Neural cell (in vitro differentiated cells): ENCODE measurements around the gene C3. TPM values are rescaled to one million over a fixed set of nuclear protein-coding genes. Genes with fewer than 3 reads are reported as not detected.

ENCODE experiments used
- H2AFZ ChIP-seq: fragments of 200-600, 300-800 bp; sonication (generic), shearing (Covaris generic); 2 replicates; pipeline ENCODE4 v1.6.0; 2014; ENCODE audit warnings: low read depth, mild to moderate bottlenecking, antibody characterized with exemption, low read length, moderate library complexity
- H3F3A ChIP-seq: fragments of 200-600 bp; shearing (Covaris generic); 2 replicates; pipeline ENCODE4 v1.6.1; 2016; ENCODE audit warnings: mild to moderate bottlenecking, moderate library complexity, mixed read lengths, antibody characterized with exemption, low read length; ENCODE audit not compliant: insufficient read depth, poor library complexity, severe bottlenecking
- H3K27ac ChIP-seq: fragments of 200-600, 300-800 bp; sonication (generic), shearing (Covaris generic); 2 replicates; pipeline ENCODE4 v1.5.1; 2014; ENCODE audit warnings: mild to moderate bottlenecking, low read length, moderate library complexity
- H3K27me3 ChIP-seq: fragments of 300-800, 200-600 bp; sonication (generic), shearing (Covaris generic); 2 replicates; pipeline ENCODE4 v1.6.0; 2014; ENCODE audit warnings: mild to moderate bottlenecking, low read depth, low read length, moderate library complexity; ENCODE audit not compliant: insufficient read depth
- H3K36me3 ChIP-seq: fragments of 300-800, 200-600 bp; sonication (generic), shearing (Covaris generic); 2 replicates; pipeline ENCODE4 v1.5.1; 2014; ENCODE audit warnings: mild to moderate bottlenecking, antibody characterized with exemption, low read length, moderate library complexity; ENCODE audit not compliant: insufficient read depth
- H3K4me2 ChIP-seq: fragments of 300-800, 200-600 bp; sonication (generic), shearing (Covaris generic); 2 replicates; pipeline ENCODE4 v1.6.0; 2014; ENCODE audit warnings: mild to moderate bottlenecking, low read length
- H3K4me3 ChIP-seq: fragments of 300-800, 200-600 bp; sonication (generic), shearing (Covaris generic); 2 replicates; pipeline ENCODE4 v1.5.1; 2014; ENCODE audit warnings: mild to moderate bottlenecking, low read length, moderate library complexity
- H3K79me2 ChIP-seq: fragments of 200-600 bp; shearing (Covaris generic); replicated peaks from 2 replicates; pipeline ENCODE4 v1.6.0; 2014; ENCODE audit warnings: mild to moderate bottlenecking, low read length, moderate library complexity; ENCODE audit not compliant: insufficient read depth
- H3K9ac ChIP-seq: fragments of 300-800, 200-600 bp; sonication (generic), shearing (Covaris generic); 2 replicates; pipeline ENCODE4 v1.6.1; 2016; ENCODE audit warnings: mild to moderate bottlenecking, low read length, mixed read lengths
- H3K9me2 ChIP-seq: fragments of 200-600 bp; shearing (Covaris generic); 2 replicates; pipeline ENCODE4 v1.6.1; 2016; ENCODE audit warnings: mild to moderate bottlenecking, low read length, mixed read lengths; ENCODE audit not compliant: insufficient read depth
- H3K9me3 ChIP-seq: fragments of 200-600, 300-800 bp; sonication (generic), shearing (Covaris generic); 2 replicates; pipeline ENCODE4 v1.6.1; 2016; ENCODE audit warnings: mild to moderate bottlenecking, mixed run types, low read length, moderate library complexity, mixed read lengths
- H4K20me1 ChIP-seq: fragments of 200-600 bp; shearing (Covaris generic); 2 replicates; pipeline ENCODE4 v1.6.1; 2016; ENCODE audit warnings: mild to moderate bottlenecking, mixed run types; ENCODE audit not compliant: insufficient read depth
- CTCF ChIP-seq: fragments of 450-650 bp; IDR thresholded peaks from 2 replicates; pipeline ENCODE4 v1.5.1; 2014; ENCODE audit warnings: antibody characterized with exemption, mild to moderate bottlenecking, moderate library complexity; ENCODE audit not compliant: poor library complexity, severe bottlenecking
- EP300 ChIP-seq: fragments of 450-650 bp; conservative IDR thresholded peaks from 2 replicates; pipeline ENCODE4 v1.6.1; 2014; ENCODE audit warnings: antibody characterized with exemption, mild to moderate bottlenecking, moderate library complexity; ENCODE audit not compliant: poor library complexity, severe bottlenecking
- EZH2 ChIP-seq: fragments of 200-600, 300-800 bp; shearing (Covaris generic), sonication (generic); IDR thresholded peaks from 2 replicates; pipeline ENCODE4 v1.6.1; 2014; ENCODE audit warnings: antibody characterized with exemption, low read length, borderline replicate concordance, mild to moderate bottlenecking; ENCODE audit not compliant: insufficient read depth, poor library complexity, severe bottlenecking
- MXI1 ChIP-seq: fragments of 450-650 bp; conservative IDR thresholded peaks from 2 replicates; pipeline ENCODE4 v1.6.1; 2014; ENCODE audit warnings: antibody characterized with exemption, mild to moderate bottlenecking; ENCODE audit not compliant: poor library complexity, severe bottlenecking
- POLR2AphosphoS5 ChIP-seq: IDR thresholded peaks from 2 replicates; pipeline ENCODE4 v1.6.1; 2012
- RAD21 ChIP-seq: fragments of 450-650 bp; conservative IDR thresholded peaks from 2 replicates; pipeline ENCODE4 v1.6.1; 2014; ENCODE audit warnings: antibody characterized with exemption, mild to moderate bottlenecking, moderate library complexity
- REST ChIP-seq: IDR thresholded peaks from 2 replicates; pipeline ENCODE4 v1.6.1; 2012; ENCODE audit warnings: borderline replicate concordance
- SMC3 ChIP-seq: fragments of 450-650 bp; conservative IDR thresholded peaks from 2 replicates; pipeline ENCODE4 v1.6.1; 2014; ENCODE audit warnings: antibody characterized with exemption, mild to moderate bottlenecking, moderate library complexity; ENCODE audit not compliant: poor library complexity
- TAF1 ChIP-seq: IDR thresholded peaks from 2 replicates; pipeline ENCODE4 v1.6.1; 2012; ENCODE audit warnings: low read depth
- polyA plus RNA-seq: library from polyadenylated mRNA; depleted of rRNA; stranded (reverse); fragments of >200 nt; gene quantifications from 2 replicates; pipeline ENCODE4 v1.2.3, GENCODE V29; 2014

C3 gene
- polyA plus RNA-seq, 1 donor from 2014 or later = not detected

- no peaks in the 10 kb centered on the region for H3K9me2 ChIP-seq
- H3K4me3 ChIP-seq = no peak overlapping the region
- no peak overlapping the region for H3K27ac ChIP-seq
These were observed 88.3 kb downstream of the C3 start for GRCh38 chr19:6632002-6632621.

More at GRCh38 chr19:6632002-6632621, 88.3 kb downstream of the C3 start:
- no peaks in the 10 kb centered on the region for H3K36me3 ChIP-seq
- no peak overlapping the region for H3K4me2 ChIP-seq
- no peak overlapping the region for H2AFZ ChIP-seq
- H3F3A ChIP-seq = no peaks in the 10 kb centered on the region
- no peaks in the 10 kb centered on the region for H3K9me3 ChIP-seq
- H3K27me3 ChIP-seq = no peaks in the 10 kb centered on the region
- no peak overlapping the region for H3K9ac ChIP-seq
- H3K79me2 ChIP-seq = no peaks in the 10 kb centered on the region
- no peaks in the 10 kb centered on the region for H4K20me1 ChIP-seq
- TF ChIP-seq TAF1 (no peak), EZH2 (no peak), POLR2AphosphoS5 (no peak), REST (no peak), EP300 (no peak), SMC3 (peak; percentile 56), RAD21 (peak; percentile 62), CTCF (peak; percentile 66), MXI1 (no peak)

Other genes with a start within 250 kb of the C3 start
- 0.17 TPM in 1 of 2 replicates, not detected in the other for gene DENND1C, start 238.9 kb downstream of the C3 start, polyA plus RNA-seq
- gene TUBB4A, start 218.3 kb downstream of the C3 start, polyA plus RNA-seq = 17.8 and 25.9 TPM in 2 replicates
- 0.86 and 1.3 TPM in 2 replicates for gene TNFSF9, start 189.6 kb downstream of the C3 start, polyA plus RNA-seq
- gene CD70, start 129.5 kb downstream of the C3 start, polyA plus RNA-seq = not detected in 2 replicates
- not detected in 2 replicates for gene TNFSF14, start 50.5 kb downstream of the C3 start, polyA plus RNA-seq
- 24.6 and 44.5 TPM in 2 replicates for gene GPR108, start 16.9 kb upstream of the C3 start, polyA plus RNA-seq
- 0.76 TPM in 2 replicates for gene TRIP10, start 19.0 kb upstream of the C3 start, polyA plus RNA-seq
- 3.6 TPM in 1 of 2 replicates, not detected in the other for gene SH2D3A, start 46.8 kb upstream of the C3 start, polyA plus RNA-seq
- gene VAV1, start 52.1 kb upstream of the C3 start, polyA plus RNA-seq = not detected in 2 replicates
- gene ADGRE1, start 166.9 kb upstream of the C3 start, polyA plus RNA-seq = not detected in 2 replicates